GM12874 (cell line): ENCODE data around the gene RESP18.

Source experiments
- TF ChIP-seq, protein P1 (sequence below): IDR thresholded peaks from 2 replicates; pipeline ENCODE4 v1.5.1; 2011; ENCODE audit warnings: low read depth, mild to moderate bottlenecking, control low read depth, low read length, moderate library complexity; ENCODE audit not compliant: insufficient read depth

RESP18 gene

DNA sequence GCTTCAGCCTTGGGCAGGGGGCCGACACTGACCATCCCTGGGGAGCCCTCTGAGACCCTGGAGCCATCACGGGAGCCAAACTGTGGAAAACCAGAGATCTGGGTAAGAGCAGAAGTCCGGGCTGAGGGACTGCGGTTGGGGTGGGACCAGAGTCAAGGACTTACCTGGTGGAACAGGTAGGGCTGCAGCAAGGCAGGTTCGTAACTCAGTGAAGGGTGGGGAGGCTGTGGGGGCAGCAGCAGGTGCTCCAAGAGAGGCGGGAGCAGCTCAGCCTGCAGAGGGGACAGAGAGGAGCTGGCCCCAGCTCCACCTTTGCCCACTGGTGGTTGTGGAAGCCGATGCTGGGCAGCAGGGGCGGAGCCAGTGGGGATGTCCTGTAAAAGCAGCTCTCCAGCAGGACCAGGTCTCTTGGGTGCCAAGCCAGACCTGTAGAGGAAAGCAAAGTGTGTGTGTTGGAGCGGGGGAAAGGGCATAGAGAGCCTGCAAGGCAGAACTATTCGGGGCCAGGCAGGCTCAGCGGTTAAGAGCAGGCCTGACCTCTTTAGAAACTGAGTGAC lies 30.1 kb downstream of the RESP18 start:
- TF ChIP-seq, protein P1, sequence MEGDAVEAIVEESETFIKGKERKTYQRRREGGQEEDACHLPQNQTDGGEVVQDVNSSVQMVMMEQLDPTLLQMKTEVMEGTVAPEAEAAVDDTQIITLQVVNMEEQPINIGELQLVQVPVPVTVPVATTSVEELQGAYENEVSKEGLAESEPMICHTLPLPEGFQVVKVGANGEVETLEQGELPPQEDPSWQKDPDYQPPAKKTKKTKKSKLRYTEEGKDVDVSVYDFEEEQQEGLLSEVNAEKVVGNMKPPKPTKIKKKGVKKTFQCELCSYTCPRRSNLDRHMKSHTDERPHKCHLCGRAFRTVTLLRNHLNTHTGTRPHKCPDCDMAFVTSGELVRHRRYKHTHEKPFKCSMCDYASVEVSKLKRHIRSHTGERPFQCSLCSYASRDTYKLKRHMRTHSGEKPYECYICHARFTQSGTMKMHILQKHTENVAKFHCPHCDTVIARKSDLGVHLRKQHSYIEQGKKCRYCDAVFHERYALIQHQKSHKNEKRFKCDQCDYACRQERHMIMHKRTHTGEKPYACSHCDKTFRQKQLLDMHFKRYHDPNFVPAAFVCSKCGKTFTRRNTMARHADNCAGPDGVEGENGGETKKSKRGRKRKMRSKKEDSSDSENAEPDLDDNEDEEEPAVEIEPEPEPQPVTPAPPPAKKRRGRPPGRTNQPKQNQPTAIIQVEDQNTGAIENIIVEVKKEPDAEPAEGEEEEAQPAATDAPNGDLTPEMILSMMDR, result no peak

DNA sequence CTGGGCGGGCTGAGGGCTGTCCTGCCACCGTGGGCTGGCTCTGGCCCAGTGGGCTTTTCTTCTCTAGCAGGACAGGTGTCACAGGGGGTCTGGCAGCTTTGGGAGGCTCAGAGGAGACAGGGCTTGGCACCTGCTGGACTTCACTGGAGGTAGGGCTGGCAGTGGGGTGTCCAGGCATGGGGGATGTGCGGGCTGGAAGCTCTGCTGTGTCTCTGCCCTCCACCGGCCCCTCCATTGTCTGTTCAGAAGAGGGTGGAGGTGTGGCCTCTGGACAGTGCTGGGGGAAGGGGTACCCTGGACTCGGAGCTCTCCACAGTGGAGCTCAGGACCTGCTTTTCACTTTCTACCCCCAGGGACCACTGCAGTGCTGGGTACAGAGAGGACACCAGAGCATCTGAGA lies 32.5 kb downstream of the RESP18 start:
- TF ChIP-seq, protein P1, result no peak

DNA sequence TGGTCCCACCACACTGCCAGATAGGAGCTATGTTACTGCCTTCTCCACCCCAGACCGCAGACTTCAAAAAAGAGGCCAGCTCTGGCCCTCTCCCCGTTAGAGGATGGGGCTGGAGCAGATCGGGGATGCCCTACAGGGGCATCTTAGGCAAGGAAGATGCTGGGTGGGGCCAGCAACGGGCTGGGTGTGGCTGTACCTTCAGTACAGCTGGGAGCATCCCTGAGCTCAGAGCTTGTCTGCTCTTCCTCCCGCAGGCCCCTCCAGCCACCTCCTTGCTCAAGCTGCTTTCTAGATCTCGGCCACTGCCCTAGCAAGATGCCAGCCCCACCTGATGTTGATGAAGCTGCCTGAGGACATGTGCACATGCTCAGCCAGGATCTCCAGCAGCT lies 33.2 kb downstream of the RESP18 start:
- TF ChIP-seq, protein P1, result no peak

DNA sequence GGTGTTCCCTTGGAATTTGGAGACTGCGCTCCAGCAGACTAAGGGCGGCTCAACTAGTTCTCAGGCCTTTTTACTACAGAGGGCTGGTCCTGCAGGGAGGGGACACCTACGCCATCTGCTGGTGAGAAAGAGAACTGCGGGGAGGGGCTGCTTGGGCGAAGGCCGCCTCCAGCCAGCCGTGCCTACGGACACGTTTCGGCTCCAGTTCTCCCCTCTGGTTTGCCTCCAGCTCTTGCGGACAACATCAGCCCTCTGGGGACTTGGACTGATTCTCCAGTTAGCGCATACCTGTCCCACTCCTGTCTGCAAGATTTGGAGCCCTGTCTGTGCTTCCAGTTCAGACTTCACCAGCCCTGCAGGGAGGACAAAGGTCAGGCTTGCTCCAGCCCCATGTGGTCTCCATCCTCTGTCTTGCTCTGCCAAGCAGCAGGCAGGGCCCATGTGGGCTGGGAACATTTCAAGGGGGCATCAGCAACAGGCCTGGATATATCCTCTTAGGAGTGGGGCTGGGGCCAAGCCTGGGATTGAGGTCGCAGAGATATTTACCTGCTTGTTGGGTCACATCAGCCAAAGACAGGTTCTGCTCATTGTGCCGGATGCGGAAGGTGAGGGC lies 33.7 kb downstream of the RESP18 start:
- TF ChIP-seq, protein P1, result peak; percentile 99

DNA sequence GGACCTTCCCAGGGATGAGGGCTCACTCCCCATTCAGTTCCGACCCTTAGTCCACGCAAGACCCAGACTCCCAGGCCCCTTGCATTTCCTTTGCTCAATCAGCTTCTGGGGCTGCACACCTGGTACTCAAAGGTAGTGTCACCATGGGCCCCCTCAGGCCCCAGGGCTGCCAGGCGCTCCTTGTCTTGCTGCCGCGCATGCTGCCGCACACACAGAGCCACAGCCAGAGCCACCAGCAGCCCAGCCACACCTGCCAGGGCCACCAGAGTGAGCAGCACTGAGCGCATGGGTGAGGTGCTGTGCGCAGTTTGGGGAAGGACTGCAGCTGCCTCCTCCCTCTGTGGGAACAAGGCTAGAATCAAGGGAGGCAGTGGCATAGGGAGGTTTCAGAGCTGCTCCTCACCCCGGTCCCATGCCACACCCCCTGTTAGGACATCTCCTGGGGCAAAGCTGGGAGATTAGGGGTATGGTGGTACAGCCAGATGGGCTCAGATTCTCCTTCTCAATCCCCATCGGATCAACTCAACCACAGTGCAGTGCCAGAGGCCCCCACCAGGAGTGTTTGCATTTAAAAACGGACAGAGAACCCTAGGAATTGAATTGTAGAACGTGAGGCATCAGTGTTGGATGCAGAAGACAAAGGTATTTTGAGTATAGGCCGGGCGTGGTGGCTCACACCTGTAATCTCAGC lies 34.6 kb downstream of the RESP18 start:
- TF ChIP-seq, protein P1, result no peak

DNA sequence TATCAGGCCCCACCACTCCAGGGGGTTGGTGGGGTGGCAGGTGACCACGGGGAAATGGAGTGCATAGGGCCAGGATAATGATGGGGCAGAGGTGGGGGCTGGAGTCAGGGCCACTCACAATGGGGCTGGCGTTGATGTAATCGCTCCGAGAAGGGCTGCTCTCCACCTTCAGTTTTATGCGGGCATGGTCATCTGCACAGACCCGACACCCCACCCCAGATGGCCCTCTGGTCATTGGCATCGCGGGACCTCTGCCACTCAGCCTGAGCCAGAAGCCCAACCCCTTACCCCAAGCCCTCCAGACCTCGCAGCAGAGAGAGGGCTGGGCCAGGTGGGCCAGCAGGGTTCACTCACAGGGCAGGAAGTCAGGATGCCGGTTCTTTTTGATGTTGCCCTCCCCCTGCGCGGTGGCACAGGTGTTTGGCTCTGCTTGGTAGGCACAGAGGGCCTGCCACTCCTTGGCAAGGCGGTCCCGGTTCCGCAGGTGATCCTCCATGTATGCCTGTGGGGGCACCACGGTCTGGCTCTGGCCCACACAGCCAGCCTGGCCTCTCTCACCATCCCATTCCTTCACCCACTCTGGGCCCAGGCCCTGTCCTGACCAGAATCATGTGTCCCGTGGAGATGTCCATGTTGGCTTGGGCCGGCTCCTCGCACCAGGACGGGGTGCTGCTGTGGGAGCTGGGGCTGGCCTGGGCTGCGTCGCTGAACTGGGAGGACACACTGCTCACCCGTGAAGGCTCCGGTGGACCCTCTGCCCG lies 35.7 kb downstream of the RESP18 start:
- TF ChIP-seq, protein P1, result no peak

DNA sequence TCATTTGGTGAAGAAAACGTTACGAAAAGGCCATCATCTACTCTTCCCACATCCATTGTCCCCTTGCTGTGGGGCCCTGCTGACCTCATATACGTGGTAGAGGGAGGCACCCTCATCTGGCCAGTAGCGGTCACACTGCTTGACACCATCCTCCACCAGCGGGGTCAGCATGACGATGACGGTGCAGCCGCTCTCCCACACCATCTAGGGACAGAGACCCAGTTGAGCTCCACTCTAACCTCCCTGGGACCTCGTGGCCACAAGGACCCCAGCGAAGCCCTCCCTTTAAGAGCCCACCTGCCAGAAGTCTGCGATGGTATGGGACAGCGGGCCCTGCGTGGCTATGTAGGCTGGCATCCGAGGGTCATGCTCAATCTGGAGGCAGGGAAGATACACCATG lies 36.4 kb downstream of the RESP18 start:
- TF ChIP-seq, protein P1, result no peak
